Measurements from ENCODE around the gene C7orf25.

C7orf25 gene

GRCh38 chr7:42911454-42912447 is at the start of gene C7orf25:
TSS of gene C7orf25 (minus strand) at chr7:42912070. CDS start at chr7:42910900, 1,170 bp downstream.
- in situ Hi-C loops (cut with MboI; ENCODE audit: low sequenced_read_pairs): no loop called here

DNA sequence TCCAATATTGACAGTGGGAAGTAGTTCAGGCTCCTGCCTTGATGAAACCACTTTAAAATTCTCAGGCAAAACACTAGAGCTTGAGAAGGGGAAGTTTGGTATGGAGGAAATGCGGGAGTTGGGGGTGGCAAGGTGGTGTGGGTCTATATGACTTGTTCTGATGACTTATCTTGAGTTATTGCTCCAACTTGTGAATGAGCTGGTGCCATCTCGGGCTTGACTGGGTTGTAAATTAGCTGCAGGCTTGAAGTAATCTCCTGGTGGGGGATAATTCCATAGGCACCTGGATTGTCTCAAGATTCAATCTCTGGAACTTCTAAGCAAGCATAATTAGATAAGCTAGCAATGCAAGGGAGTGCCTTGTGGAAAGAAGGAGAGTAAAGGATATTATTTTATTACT is 49.3 kb upstream of the C7orf25 start:
- in situ Hi-C loops (cut with MboI; ENCODE audit: low sequenced_read_pairs): no loop called here

DNA sequence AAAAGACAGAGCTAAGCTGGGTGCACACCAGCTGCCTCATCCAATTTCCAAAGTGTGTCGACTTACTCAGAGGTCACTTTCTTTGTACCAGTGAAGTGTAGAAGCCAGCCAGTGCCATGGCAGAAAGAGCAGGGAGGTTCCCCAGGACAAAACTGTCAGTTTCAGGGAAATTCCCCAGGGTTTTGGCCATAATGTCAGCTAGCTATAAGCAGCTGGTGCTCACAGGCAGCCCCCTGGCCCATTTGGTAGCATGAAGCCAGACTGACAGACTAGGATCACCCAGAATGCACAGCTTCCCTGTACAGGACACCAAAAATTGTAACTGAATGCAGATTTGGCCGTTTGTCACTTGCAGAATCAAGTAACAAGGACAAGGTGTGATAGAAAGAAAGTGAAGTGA is 48.9 kb upstream of the C7orf25 start:
- in situ Hi-C loops (cut with MboI; ENCODE audit: low sequenced_read_pairs): no loop called here

GRCh38 chr7:42959549-42959948 is 47.7 kb upstream of the C7orf25 start:
- in situ Hi-C loops (cut with MboI; ENCODE audit: low sequenced_read_pairs): no loop called here

DNA sequence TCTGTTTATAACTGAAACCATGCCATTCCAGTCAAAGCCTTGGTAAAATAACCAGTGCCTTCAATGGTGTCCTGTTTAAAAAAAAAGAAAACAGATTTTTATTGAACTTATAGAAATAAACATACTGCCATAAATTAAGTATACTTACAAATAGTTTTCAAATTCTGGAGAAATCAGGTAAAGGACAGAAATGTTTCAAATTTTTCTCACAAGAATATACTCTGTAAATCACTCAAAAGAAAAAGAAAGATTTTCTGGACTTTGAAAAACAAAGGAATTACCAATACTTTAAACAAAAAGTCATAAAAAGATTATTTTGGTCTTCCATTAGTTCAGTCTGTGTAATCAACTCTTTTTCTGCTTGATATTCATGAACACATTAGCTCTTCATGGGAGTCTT is 44.2 kb upstream of the C7orf25 start:
- in situ Hi-C loops (cut with MboI; ENCODE audit: low sequenced_read_pairs): no loop called here

- in situ Hi-C loops (cut with MboI; ENCODE audit: low sequenced_read_pairs): no loop called here
Observed at GRCh38 chr7:42953994-42954393, 42.1 kb upstream of the C7orf25 start.

DNA sequence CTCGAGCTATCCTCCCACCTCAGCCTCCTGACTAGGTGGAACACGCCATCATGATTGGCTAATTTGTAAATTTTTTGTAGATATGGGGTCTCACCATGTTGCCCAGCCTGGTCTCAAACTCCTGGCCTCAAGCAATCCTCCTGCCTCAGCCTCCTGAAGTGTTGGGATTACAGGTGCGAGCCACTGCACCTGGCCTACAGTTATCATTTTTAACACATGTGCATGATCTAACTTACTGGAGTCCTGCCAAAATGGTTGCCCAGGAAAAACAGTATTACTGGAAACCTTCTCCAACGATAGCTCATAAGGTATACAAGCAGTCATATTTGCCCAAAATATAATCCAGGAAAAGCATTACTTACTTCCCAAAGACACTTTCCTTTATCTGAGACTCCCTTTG is 40.5 kb upstream of the C7orf25 start:
- in situ Hi-C loops (cut with MboI; ENCODE audit: low sequenced_read_pairs): no loop called here

GRCh38 chr7:42950417-42950816 is 38.5 kb upstream of the C7orf25 start:
- in situ Hi-C loops (cut with MboI; ENCODE audit: low sequenced_read_pairs): no loop called here

DNA sequence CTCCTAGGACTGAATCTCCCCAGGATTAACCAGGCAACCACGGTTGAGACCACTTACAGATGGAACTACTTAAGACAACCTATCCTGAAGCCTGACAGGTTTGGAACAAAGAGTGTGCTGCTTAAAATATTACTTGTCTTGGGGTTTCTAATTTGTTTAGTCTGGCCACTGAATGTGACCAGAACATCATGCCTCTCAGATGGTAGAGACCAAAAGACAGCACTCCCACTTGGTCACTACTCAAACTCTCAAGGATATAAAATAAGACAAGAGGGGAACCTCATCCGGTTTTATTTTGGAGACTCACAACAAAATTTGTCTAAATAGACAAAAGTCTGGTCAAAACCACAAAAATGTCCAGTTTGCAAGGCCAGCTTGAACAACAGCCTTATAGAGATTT is 35.7 kb upstream of the C7orf25 start:
- in situ Hi-C loops (cut with MboI; ENCODE audit: low sequenced_read_pairs): no loop called here

GRCh38 chr7:42946627-42946950 is 34.7 kb upstream of the C7orf25 start:
- in situ Hi-C loops (cut with MboI; ENCODE audit: low sequenced_read_pairs): no loop called here

DNA sequence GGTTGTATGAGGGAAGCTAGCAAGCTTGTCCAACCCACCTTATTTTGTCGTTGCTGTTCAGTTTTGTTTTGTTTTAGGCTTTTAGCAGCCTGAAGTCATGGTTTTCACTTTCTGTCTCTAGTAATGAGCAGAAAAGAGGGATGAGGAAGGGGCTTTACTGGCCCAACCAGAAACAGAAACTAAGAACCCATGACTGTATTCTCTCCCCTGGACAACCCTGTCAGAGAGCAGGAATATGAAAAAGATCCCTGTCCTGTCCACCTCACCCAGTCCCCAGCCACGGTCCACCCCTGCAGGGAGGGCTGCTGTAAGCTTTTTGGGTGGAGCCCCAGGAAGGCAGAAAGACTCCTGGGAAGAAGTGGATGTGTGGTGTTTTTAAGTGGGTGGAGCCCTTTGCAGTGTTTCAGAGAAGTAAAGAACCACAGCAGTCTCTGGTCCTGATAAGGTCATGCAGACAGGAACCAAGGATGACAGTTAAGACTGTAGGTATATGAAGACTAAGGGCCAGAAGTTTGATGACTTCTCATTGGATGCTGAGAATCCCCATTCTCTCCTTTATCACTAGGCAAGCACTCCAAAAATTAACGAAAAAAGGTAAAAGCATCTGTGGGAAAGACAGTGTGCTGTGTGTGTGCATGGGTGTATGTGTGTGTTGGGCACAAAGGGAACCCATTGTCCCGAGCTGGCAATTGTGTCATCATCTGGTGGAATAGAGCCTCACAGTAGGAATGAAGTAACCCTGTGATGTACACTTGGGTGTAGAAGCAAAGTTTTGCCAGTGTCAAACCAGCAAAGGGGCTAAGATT is 34.2 kb upstream of the C7orf25 start:
- in situ Hi-C loops (cut with MboI; ENCODE audit: low sequenced_read_pairs): no loop called here

DNA sequence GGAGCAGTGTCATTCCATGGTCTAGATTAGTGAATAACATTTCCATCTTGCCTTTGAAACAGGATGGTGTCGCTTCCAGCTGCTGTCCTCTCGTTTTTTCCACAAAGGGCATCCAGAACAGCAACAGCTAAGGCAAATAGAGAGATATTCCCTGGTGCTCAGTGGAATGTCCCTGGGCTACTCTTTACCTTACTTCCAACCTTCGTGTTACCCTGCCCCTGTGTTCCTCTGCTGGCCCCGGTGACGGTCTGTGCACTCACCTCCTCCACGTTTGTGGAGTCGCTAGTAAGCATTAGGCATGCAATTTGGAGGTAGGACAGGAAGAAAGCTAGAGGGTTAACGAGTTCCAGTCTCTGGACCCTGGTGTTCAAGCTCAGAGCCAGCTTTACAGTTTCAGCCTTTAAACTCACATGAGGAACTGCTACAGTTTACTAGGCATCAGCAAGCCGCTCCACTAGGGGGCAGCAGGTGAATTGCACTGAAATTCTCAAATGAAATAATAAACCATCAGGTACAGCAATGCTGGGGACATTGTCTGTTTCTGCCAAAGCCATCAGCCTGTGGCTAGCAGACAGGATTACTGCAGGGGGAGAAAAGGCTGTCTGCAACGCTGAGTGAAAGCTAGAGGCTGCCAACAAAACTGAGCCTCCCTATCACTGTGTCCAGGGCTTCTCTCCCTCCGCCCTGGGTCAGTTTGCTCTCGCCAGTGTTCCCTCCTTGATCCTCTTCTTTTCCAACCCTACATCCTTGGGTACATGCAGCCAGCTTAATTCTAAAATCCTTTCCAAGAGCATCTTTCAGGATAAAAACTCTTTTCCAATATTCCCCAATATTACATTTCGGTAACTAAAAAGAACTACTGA is 29.3 kb upstream of the C7orf25 start:
- in situ Hi-C loops (cut with MboI; ENCODE audit: low sequenced_read_pairs): no loop called here

DNA sequence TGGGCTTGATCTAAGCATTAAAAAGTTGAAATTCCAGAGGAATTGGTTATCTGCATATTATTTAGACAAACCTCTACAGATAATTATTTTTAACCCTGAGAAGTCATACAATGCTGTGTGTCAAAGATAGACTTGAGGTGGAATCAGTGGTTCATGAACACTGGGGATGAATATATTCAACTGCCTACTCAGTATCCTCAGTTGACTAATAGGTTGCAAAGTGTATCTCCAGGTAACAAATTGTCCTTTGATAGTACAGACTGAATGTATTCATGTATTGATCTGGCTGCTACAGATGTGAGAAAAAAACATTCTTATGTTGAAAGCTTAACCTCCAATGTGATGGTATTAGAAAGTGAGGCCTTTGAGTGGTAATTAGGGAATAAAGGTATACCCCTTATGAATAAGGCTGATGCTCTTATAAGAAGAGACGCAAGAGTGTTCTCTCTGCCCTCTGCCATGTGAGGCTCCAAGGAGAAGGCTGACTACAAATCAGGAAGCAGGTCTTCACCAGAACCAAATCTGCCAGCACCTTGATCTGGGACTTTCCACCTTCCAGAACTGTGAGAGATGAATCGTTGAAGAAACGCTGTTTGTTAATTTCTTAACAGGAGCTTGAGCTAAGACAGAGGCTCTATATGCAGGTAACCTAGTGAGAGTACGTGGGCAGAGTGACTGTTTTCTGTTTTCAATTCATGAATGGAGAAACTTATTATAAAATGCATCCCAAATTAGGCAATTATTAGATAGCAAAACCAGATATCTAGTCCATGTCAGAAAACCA is 27.8 kb upstream of the C7orf25 start:
- in situ Hi-C loops (cut with MboI; ENCODE audit: low sequenced_read_pairs): no loop called here

- in situ Hi-C loops (cut with MboI; ENCODE audit: low sequenced_read_pairs): no loop called here
Observed at GRCh38 chr7:42935861-42936260, 24.0 kb upstream of the C7orf25 start.

DNA sequence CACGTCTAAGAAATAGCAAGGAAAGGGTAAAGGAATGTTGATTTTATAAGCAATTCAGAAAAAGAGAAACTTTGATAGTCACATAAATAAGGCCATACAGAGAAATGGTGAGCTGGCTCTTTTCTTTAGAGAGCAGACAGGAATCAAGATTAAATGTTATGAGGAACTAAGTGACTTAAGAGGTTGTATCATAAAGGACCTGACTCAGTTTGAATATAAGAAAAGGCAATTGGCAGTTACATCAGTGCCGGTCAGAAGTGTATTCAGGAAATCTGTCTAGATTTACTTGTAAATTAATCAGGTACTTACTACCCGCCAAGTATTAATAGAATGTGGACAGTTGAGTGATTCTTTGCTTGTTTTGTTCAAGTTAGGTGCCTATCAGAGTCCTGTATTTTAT is 22.4 kb upstream of the C7orf25 start:
- in situ Hi-C loops (cut with MboI; ENCODE audit: low sequenced_read_pairs): no loop called here

DNA sequence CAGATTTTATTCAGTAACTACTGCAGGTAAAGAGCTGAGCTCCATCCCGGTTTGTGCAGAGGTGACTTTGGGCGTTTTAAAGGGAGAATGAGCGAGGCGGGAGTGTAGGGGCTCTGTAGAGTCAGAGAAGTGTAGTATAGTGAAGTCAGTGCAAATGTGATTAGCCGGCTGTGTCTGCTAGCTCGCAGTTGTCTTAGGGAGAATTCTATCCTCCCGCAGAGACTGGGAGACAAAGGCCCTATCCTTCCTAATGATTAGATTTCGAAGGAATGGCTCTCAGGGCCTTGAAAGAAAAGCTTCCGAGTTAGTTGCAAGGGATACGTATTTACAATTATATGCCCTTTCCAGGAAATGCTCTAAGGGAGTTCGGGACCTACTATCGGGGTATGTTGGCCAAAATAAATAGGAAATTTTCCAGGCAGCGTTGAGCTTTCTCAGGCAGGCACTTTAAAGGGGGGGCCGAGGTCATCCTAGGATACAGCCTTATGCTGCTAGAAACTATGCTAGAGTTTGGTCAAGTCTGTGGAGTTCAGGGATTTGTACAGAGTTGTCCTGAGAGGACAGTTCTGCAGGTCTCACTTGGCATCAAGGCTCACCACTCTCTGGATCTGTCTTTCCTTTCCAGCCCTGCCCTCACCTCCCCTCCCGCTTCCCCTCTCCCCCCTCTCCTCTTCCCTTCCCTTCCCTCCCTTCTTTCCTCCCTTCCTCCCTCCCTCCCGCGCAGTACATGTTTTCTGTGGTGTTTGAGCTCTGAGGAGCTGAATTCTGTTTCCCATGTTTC is 21.1 kb upstream of the C7orf25 start:
- in situ Hi-C loops (cut with MboI; ENCODE audit: low sequenced_read_pairs): no loop called here

GRCh38 chr7:42931834-42932651 is 20.2 kb upstream of the C7orf25 start, which contains the start of the genes MRPL32 and PSMA2:
TSS of gene MRPL32 (plus strand) at chr7:42932376. CDS start at chr7:42932387, 11 bp downstream.
TSS of gene PSMA2 (minus strand) at chr7:42932174. CDS start at chr7:42932158, 16 bp downstream.
- in situ Hi-C loops (cut with MboI; ENCODE audit: low sequenced_read_pairs): no loop called here

GRCh38 chr7:42931447-42931833 is 19.6 kb upstream of the C7orf25 start:
- in situ Hi-C loops (cut with MboI; ENCODE audit: low sequenced_read_pairs): no loop called here

Data from hTERT RPE-1 (cell line).